HTR-8/SVneo (cell line): ENCODE results near the gene TRAF2.
"Not testable (repeated sequence)": the region's sequence is repeated elsewhere in the genome, so short reads cannot be mapped to it uniquely, and the experiment has no call there.

ENCODE experiments used
- DNase-seq: peaks from one replicate; pipeline ENCODE4 v3.0.0; 2011; ENCODE audit warnings: low spot score, mixed read lengths; ENCODE audit not compliant: insufficient read length
- FAIRE-seq: peaks from 2 replicates; lab custom pipeline; 2011; peaks lifted over from hg19 to GRCh38; lab: Jason Lieb, UNC

The TRAF2 gene

DNA sequence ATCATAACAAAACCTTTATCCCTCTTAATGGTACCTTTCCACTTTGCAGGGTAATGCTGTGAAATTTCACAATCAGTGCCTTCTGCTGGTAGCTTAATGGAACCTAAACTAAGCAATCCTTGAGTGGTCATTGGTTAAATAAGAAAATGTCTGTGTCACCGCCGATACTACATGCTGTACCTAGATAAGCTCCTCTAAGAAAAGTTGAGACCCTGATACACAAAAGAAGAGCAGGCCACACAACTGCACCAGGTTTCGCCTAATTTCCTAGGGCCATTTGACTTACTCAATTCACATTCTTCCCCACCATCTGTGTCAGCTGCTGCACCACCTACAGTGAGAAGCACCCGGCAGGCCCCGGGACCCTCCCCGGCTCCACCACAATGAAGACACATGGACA, 11.2 kb upstream of the TRAF2 start:
- FAIRE-seq (no peak), DNase-seq (no peak)

DNA sequence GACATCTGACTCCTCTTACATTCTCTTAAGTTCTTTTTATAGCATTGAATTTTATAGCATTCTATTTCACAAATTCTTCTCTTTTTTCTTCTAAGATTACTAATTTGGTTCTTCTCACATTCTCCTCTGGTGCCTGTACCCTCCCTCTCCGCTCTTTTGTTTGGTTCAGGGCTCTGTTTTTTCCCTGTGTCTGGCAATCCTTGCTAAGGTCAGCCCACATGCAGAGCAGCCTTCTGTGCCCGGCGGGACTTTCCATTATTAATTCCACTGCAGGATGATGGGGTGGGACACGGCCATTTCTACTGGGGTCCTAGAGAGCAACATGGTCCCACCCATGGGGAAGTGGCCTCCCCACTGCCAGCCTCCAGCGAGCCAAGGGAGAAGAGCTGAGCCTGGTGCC, 9.8 kb upstream of the TRAF2 start:
- no peak for FAIRE-seq

DNA sequence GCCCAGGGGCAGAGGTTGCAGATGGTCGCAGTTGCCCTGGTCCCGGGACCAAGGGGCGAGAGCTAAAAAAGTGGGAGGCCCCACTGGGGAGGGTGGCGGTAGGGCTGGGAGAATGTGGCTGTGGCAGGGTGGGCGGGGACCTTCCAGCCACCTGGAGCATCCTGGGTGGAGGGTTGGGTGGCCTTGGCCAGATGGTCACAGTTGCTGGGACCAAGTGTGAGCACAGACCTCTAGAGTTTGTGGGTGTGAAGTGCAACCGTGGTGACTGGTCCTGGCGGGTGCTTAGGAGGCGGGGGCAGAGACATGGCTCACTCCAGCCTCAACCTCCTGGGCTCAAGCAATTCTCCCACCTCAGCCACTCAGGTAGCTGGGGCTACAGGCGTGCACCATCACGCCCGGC, 5.7 kb upstream of the TRAF2 start:
- no peak for FAIRE-seq

More for the DNA sequence above, 9.8 kb upstream of the TRAF2 start:
- DNase-seq: no peak

DNA sequence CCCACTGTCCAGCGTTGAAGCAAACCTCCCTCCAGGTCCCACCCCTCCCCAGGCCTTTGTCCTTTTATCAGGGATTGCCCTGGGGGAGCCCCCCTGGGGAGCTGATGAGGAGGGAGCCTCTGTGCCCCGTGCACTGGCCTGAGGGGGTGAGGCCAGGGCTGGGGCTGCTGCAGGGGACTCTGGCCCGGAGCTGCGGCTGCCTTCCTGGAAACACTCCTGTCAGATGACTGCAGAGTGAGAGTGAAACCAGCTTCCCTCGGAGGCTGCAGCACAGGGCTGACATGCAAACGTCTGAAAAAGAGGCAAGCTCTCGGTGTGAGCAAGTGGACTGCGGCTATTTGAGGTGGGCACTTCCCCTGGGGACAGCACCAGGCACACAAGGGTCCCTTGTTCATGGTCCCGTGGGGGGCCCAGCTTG, 4.6 kb upstream of the TRAF2 start:
- no peak for FAIRE-seq
- DNase-seq: no peak

More for the DNA sequence above, 5.7 kb upstream of the TRAF2 start:
- DNase-seq: no peak

DNA sequence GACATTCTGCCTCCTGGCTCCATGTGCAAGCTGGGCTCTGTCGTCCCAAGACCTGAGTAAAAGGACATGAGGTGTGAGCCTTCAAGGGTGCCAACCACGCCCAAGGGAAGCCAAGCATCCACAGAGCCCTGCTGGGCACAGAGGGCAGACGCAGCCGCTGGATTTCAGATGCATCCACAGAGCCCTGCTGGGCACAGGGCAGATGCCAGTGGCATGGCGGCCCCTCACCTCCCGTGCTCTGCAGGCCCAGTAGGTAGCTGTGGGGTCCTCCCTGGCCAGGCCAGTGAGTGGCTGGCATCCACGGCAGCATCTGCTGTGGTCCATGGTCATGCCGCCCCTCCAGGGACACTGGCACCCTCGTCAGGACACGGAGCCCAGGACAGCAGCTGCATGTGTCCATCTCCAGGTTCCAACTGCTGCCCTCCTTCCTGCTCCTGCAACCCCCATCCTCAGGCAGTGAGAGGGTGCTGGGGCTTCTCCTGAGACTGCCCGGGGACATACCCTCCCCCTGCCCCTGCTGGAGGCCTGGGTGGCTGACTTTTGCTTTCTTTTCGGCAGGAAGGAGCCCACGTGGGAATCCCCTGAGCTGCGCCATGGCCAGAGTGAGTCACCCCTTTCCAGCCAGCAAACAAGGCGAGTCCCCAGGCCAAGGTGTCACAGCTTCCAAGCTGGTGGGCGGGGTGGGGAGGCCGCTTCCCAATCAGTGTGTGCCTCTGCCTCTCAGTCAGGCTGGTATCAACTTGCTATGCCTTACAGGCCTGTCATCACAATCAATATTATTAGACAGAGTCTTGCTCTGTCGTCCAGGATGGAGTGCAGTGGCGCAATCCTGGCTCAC, 4.0 kb upstream of the TRAF2 start:
- peak; percentile 44 for FAIRE-seq
- DNase-seq: peak; percentile 79

DNA sequence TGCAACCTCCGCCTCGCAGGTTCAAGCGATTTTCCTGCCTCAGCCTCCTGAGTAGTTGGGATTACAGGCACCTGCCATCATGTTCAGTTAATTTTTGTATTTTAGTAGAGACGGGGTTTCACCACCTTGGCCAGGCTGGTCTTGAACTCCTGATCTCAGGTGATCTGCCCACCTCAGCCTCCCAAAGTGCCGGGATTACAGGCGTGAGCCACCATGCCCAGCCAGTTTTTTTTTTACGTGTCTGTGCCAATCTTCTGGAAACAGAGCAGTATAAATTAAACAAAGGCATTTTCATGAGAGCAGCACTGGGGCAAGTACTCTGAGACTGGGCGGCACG, 3.4 kb upstream of the TRAF2 start:
- DNase-seq, FAIRE-seq: not testable (repeated sequence)

DNA sequence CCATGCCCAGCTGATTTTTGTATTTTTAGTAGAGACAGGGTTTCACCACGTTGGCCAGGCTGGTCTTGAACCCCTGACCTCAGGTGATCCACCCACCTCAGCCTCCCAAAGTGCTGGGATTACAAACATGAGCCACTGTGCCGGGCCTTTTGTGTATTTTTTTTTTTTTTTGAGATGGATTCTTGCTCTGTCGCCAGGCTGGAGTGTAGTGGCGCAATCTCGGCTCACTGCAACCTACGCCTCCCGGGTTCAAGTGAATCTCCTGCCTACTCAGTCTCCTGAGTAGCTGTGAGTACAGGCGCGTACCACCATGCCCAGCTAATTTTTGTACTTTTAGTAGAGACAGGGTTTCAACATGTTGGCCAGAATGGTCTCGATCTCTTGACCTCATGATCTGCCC, 2.6 kb upstream of the TRAF2 start:
- FAIRE-seq, DNase-seq: not testable (repeated sequence)

DNA sequence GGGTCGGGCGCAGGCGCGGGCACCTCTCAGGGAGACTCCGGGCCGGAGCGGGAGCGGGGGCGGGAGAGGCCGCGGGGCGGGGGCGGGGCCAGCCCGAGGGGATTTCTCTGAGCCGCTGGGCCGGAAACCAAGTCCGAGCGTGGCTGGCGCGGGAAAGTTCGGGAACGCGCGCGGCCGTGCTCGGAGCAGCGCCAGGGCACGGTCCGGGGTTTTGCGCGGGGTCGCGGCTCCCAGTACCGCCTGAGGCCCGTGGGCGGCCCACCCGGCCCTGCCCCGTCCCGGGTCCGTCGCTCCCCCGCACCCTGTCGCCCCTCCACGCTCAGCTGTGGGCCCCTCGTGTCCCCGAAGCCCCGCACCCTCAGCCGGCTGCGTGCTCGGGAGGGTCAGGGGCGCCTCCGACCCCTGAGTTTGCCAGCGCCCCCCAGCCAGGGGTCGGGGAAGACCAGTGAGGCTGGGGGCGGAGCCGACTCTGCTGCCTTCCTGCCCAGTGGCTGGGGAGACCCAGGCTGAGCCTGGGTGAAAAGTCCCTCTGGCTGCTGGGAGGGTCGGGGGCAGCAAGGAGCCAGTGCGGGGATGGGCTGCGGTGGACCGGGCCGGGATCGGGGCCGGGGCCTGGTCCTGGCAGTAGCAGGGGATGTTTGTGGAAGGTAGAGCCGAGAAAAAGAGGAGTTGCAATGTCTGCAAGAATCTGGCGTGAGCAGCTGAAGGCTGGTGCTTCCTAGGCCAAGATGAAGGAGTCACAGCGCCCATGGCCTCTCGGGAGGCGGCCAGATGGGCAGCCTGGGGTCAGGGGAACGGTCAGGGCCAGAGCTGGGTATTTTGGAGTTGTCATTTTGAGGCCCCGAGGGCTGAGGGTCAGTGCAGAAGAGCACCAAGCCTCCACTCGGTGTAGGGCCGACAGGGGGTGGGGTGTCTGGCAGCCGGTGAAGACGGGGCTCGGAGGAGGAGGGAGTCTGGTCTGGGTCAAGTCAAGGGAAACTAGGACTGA, 588 bp downstream of the TRAF2 start:
- FAIRE-seq (no peak), DNase-seq (no peak)

DNA sequence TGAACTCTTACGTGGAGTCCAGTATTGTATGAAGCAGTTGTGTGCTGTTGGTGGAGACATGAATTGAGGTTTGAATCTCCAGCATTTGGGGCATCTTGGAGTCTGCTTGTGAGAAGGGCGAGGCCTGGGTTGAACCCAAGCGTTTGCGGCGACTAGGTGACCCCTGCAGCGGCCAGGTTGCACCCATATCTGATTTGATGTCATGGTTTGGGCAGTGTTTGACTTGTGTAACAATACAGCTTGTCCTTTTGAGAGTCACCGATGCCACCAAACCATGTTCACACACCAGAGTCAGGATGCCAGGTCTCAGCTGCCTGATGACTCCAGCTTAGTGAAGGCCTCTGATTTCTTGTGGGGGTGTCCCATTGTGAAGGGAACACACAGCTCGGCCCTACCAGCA, 2.1 kb downstream of the TRAF2 start:
- no peak for DNase-seq
- FAIRE-seq: no peak

DNA sequence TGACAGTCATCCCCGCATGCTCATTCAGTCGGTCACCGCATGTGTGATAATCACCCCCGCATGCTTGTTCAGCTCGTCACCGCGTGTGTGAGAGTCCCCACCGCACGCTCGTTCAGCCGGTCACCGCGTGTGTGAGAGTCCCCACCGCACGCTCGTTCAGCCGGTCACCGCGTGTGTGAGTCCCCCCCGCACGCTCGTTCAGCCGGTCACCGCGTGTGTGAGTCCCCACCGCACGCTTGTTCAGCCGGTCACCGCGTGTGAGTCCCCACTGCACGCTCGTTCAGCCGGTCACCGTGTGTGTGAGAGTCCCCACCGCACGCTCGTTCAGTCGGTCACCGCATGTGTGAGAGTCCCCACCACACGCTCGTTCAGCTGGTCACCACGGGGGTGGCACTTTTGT, 3.5 kb downstream of the TRAF2 start:
- FAIRE-seq (no peak), DNase-seq (no peak)

DNA sequence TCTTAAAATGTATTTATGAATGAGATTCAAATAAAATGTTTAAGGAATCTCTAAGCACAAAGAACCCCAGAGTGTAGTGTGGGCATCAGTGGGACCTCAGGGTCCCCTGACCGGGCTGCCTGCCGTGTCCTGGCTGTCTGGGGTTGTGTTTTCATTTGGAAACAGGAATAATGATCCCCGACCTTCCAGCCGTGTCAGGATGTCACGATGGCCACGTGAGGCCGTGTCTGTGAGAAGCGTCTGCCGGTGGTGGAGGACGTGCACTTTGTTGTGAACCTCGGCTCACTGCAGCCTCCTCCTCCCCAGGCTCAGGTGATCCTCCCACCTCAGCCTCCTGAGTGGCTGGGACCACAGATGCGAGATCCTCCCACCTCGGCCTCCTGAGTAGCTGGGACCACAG, 4.3 kb downstream of the TRAF2 start:
- DNase-seq: no peak

DNA sequence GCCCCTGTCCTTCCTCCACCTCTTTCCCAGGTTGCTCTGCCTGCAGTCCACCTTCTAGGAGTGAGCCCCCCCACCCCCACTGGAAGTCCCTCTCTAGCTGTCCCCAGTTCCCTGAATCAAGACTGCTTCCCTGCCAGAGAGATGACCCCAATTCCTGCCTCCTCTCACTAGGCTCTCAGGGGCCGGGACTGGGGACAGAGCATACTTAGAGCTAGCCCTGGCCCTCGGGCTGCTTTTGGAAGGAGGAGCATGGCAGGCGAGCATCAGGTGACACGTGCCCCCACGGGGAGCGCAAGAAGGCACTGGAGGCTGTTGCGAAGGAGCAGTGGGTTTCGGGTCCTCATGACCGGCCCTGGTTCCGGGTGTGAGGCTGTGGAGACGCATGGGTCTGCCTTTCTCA, 9.7 kb downstream of the TRAF2 start:
- no peak for DNase-seq

More for the DNA sequence above, 4.3 kb downstream of the TRAF2 start:
- no peak for FAIRE-seq

DNA sequence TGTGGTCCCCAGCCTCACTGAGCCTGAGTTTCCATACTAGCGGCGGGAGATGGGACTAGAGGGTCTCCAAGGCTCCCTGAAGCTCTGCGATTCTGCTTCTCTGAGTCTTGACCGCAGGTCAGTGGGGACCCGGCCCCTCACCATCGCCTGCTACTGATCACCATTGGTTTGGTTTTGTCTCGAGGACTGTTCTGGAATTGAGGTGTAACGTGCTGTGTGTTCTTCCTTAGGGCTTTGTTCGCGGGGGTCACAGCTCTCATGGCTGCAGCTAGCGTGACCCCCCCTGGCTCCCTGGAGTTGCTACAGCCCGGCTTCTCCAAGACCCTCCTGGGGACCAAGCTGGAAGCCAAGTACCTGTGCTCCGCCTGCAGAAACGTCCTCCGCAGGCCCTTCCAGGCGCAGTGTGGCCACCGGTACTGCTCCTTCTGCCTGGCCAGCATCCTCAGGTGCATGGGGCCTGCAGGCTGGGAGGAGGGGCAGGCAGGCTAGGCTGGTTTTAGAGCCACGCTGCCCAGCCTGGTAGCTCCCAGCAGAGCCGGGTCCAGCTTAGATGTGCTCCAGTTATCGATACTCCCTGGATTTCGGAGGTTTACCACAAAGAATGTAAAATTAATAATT, 12.3 kb downstream of the TRAF2 start:
- DNase-seq (no peak), FAIRE-seq (no peak)

More for the DNA sequence above, 9.7 kb downstream of the TRAF2 start:
- FAIRE-seq: no peak

DNA sequence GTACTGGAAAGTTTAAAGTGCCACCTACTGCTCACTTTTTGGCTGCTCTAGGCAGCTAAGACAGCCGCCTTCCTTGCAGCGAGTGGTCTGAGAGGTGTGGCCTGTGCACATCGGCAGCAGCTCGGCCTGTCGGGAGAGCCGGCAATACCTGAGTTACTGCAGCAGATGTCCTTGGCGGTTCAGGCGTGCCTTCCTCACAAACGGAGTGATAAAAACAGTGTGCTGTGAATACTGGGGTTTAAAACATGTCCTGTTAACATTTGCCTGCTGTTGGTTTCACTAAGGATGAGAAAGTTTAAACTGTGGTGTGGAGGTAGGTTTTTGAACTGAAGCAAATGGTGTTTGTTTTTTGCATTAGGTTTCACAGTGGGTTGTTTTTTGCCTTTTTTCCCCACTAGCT, 12.9 kb downstream of the TRAF2 start:
- FAIRE-seq: no peak
- DNase-seq: no peak

DNA sequence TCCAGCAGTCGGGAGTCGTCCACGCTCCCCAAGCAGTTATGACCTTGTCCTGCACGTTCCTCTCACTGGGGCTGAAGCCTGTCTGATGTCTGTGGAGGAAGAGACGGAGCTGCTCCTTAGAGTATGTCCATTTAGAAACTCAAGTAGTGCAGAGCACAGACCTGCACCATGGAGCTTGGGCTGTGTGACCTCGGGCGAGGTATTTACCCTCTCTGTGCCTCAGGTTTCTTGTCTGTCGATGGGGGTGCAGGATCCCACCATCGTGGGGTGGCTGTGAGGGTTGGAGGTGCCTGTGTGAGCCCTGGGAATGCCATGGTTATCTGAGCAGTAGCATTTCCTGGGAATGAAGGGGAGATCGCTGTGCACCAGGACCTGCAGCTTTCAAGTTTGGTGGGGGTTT, 14.2 kb downstream of the TRAF2 start:
- DNase-seq: no peak
- no peak for FAIRE-seq

DNA sequence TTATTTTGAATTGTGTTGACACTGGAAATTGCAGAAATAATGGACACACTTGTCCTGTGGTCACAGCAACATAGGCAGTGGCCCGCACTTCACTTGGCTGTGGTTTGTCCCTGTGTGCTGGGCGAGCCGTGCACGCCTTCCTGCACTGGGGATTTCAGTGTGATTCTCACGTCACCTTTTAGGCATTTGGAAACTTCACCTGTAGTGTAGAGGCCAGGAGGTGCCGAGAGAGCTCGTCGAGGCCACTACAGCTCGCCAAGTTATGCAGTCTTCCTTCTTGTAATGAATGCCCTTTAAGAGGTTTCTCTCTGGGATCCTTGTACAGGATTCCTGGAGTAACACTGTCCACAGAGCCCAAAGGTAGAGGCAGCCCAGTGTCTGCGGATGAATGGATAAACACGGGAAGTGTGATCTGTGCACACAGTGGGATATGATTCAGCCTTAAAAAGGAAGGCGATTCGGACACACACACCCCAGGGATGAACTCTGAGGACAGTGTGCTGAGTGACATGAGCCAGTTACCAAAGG, 14.7 kb downstream of the TRAF2 start:
- DNase-seq (no peak), FAIRE-seq (no peak)

DNA sequence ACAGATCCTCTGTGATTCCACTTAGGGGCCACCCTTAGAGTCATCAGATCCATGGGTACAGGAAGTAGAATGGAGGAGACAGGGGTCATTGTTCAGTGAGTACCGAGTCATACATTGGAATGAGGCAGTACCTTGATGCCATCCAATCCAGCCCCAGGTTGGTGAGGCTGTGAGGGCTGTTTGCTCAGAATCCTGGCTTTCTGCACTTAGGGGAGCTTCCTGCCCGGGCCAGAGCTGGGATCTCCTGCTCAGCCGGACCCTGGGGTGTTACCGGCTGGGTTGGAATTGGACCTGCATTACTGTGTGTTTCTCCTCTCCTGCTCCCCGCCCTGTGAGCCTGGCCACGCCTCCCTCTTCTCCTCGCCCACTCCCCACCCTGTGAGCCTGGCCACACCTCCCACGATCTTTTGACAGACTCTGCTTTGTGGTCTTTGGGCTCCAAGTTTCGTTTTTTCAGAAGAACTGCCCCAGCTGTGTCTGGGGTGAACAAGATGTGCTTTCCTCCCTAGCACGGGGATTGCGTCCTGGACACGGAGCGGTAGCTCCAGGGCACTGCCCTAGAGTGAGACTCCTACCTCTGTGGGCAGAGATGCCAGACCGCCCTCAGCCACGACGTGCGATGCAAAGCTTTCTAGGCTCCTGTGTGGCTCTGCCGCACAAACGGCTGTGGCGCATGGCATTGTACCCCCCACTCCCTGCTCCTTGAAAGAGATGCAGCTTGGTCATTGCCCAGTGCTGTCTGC, 15.4 kb downstream of the TRAF2 start:
- no peak for FAIRE-seq

DNA sequence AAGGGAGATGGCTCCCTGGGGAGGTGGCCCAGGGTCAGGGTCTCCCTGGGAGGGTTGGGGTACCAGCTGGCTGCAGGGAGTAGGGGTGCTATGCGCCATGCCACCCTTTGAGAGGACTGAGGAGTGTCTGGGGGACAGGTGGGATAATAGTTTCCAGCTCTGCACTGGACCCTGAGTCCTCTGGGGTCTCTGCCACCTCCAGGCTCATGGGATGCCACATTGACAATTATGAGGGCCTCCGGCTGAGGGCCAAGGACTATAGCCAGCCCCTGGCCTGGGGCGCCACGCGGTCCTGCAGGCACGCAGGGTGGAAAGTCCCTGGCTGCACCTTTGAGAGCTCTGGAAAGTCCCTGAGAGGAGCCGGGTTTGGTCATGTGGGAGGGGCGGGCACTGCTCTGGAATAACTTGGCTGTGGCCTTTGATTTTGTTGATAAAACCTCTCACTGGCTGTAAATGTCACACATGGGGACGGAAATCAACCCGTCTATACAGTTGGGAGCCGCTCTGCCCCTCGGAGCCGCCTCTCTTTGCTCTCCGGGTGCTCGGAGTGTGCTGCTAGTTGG, 16.0 kb downstream of the TRAF2 start:
- FAIRE-seq (no peak), DNase-seq (no peak)

More for the DNA sequence above, 15.4 kb downstream of the TRAF2 start:
- peak; percentile 42 for DNase-seq

DNA sequence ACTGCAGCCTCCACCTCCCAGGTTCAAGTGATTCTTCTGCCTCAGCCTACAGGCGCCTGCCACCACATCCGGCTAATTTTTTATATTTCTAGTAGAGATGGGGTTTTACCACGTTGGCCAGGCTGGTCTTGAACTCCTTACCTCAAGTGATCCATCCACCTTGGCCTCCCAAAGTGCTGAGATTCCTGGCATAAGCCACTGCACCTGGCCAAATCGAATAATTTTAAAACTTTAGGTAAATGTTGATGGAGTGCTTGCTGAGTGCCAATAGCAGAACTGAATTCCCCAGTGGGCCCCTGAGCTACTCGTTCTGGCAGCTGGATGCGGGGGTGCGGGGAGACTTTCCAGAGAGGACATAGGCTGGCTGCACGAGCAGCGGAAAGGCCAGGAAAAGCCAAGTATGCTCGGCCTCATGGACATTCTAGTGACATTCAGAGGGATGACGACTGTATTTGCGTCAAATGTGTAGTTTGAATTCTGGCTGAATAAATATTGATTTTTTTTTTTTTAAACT, 16.8 kb downstream of the TRAF2 start:
- no peak for DNase-seq
- no peak for FAIRE-seq
